Thyroid gland (tissue), 4 donors: ENCODE data around the gene OTUB1.

Experiments
- CTCF ChIP-seq, 6 experiments: fragments of 200-600 bp in 3 of 6; fragments of 450-650 bp in 3 of 6; sonication (generic) in 3 of 6; IDR thresholded peaks; one replicate each; pipeline ENCODE4 v1.5.1; 2016 to 2019; ENCODE audit warnings: antibody characterized with exemption in 6 of 6, mild to moderate bottlenecking in 2 of 6, inconsistent platforms in 1 of 6, moderate library complexity in 1 of 6
- POLR2A ChIP-seq, 2 donors: fragments of 450-650 bp; IDR thresholded peaks; one replicate each; pipeline ENCODE4 v1.6.1; 2017; ENCODE audit warnings: antibody characterized with exemption in 2 of 2, mild to moderate bottlenecking in 2 of 2, moderate library complexity in 1 of 2

DNA sequence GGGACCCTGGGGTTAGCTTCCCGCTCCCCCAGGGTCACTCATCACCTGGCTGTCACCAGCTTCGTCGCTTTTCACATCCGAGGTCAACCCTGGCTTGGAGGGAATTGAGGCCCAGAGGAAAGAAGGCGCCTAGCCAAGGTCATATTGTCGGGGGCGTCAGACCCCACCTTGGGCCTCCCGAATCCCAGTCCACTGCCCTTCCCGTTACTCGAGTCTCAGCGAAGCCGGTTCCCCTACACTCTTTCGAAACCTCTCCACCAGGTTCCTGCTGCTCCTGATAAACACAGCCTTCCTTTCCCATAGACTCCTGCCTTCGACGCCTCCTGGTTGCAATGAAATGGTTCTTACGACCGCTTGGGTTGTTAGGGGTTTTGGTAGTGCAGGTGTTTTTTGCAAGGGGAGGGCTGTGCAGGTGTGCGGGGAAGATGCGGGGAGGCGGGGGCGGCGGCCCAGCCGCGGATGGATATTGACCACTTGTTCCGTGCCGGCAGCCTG, 46.8 kb upstream of the OTUB1 start:
- TF ChIP-seq CTCF (IDR thresholded peaks at IDR 0.05) = peak in 1 of 6 experiments; percentile 9
- TF ChIP-seq POLR2A (IDR thresholded peaks at IDR 0.05) = no peak
